Ramos (cell line): ENCODE results near the gene ZNF577.
"Not testable (repeated sequence)": the region's sequence is repeated elsewhere in the genome, so short reads cannot be mapped to it uniquely, and the experiment has no call there.

ENCODE experiments used
- in situ Hi-C: fragments of 300-500 bp; cut with MboI; formaldehyde crosslinking; loops from one replicate; pipeline ENCODE4 v1.14.3; 2022; ENCODE audit warnings: low sequenced_read_pairs; ENCODE audit not compliant: unreplicated experiment

Gene ZNF577

DNA sequence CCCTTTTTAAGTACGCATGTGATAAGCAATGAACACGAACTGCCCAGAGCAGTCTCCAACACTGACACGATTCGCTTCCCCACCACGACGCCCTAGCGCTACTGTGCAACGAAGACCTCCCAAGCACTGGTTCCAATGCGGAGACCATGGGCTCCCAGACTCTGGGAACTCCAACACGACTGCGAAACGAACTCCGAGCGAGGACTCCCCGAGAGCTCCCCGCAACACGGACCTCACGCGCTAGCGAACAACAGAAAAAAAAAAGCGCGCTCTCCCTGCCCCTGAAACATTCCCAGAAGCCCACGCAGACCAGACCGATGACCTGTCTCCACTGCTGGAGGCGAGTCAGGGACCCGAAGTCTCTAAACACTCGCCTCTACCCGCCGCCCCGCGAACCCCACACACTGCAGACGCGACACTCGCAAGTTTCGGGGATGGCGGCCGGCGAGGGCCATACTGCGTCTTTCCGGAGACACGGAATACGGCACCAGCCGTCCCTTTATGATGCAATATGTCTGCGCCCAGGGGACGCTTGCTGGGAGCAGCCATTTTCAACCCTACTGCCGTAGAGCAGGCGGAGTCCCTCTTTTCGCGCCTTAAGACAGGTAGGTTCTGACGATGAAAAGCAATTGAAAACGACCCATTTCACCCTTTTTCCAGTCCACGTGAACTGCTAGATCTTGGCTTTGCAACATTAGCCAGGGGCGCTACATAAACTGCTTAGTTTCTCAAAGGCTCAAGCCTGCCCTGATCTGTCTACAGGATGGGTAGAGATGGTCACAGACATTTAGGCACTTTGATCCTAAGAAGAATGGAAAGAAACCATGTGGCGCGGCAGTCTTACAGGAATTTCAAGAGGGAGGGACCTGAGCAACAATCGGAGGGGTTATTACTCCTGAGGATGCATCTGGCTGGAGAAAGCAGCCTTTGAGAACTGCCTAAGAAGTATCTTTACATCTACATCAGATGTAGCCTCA, at the start of gene ZNF577:
ZNF577 (minus strand) TSS at position 430 of the 977 bp plus-strand sequence. CDS start 7,569 bp downstream, outside the sequence.
- in situ Hi-C loops, result no loop called here

DNA sequence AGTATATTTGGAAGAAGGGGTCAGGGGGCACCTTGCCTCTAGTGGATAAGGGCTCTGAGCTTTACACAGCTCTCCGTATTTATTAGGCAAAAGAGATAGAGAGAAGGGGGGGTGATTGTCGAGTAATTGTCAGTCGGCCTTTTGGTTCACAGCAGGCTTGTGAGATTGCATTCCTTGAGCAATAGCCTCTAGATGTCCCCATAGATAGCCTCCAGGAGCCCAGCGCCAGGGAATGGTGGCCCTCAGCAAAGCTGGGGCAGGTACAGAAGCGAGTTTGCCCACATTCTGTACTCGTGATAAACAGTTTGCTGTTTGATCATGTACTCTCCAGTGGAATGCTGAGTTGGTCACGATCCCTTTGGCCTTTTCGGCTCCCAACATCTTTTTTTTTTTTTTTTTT, 44.2 kb upstream of the ZNF577 start:
- in situ Hi-C loops, result no loop called here

- in situ Hi-C loops, result no loop called here
Observed at GRCh38 chr19:51927859-51928258, 40.1 kb upstream of the ZNF577 start.

DNA sequence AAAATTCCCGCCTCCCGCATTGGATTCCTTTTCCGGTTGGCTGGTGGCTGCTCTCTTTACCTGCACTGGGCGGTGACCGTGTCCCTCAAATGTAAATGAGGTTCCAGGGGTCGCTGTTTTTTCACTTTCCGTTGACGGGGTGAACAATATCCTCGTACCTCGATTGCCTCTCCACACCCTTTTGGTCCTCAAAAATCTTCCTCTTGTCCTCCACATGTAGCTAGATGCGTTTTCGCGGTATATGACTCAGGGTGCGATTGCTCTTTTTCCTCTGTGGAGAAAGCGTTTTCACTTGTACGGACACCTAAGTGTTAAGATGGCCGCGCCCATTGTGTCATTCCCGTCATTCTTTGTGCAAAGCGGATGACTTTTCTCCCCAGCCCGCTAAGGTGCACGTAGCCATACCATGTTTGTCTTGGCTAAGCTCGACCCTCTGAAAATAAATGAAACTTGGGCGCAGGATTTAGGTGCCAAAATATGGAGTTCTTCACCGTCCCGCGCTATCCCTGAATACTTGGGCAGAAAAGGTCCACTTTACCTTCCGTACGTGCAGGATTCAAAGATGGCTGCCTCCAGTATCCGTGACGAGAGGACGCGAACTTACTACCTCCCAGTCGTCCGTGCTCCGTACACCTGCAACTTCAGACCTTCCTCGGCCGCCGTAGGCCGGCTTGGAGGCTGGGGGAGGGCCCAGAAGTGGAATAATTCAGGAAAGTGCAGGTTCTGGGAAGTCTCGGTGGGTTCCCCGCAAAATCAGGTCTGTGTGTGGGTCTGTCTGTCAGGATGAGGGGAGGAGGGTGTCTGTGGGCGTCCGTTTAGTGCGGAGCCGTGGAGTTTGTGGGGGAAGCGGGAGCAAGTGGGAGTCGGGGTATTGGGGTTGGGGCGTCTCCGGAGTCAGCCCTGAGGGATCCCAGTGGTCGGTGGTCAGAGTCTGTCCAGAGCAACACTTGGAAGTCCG, 39.3 kb upstream of the ZNF577 start, which contains the start of gene ZNF613:
ZNF613 (plus strand) TSS at position 689 of the 958 bp plus-strand sequence. CDS start 8,749 bp downstream, outside the sequence.
- in situ Hi-C loops, result no loop called here

DNA sequence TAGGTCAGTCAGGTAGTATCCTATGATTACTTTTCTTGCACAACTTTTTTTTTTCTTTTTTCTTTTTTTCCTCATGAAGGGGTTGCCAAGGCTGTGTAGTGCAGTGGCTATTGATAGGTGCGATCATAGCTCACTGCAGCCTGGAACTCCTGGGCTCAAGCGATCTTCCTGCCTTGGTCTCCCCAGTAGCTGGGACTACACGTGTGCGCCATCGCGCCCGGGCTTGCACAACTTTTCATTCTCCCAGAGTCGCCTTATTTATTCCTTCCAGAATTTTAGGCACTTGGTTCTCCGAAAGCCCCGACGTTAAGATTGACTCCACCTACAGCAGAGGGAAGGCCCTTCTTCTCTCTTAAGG, 38.7 kb upstream of the ZNF577 start:
- in situ Hi-C loops, result no loop called here

DNA sequence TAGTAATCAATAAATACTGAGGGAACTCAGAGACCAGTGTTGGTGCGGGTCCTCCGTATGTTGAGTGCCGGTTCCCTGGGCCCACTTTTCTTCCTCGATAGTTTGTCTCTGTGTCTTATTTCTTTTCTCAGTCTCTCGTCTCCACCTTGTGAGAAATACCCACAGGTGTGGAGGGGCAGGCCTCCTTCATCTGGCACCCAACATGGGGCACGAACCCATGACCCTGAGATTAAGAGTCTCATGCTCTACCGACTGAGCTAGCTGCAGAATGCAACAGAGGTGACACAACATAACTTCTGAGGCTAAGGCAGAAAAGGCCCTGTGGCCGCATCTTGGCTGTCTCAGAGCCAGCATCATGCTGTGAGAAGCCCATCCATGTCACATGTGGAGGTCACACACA, 34.2 kb upstream of the ZNF577 start:
- in situ Hi-C loops, result no loop called here

- in situ Hi-C loops, result no loop called here
Observed at GRCh38 chr19:51919606-51920005, 31.9 kb upstream of the ZNF577 start.

GRCh38 chr19:51916167-51916566, 28.4 kb upstream of the ZNF577 start:
- in situ Hi-C loops, result no loop called here

- in situ Hi-C loops, result no loop called here
Observed at GRCh38 chr19:51915324-51915867, 27.6 kb upstream of the ZNF577 start.

- in situ Hi-C loops, result not testable (repeated sequence)
Observed at GRCh38 chr19:51907981-51908380, 20.2 kb upstream of the ZNF577 start.

GRCh38 chr19:51906108-51906507, 18.4 kb upstream of the ZNF577 start:
- in situ Hi-C loops, result not testable (repeated sequence)

GRCh38 chr19:51905639-51906038, 17.9 kb upstream of the ZNF577 start:
- in situ Hi-C loops, result not testable (repeated sequence)

DNA sequence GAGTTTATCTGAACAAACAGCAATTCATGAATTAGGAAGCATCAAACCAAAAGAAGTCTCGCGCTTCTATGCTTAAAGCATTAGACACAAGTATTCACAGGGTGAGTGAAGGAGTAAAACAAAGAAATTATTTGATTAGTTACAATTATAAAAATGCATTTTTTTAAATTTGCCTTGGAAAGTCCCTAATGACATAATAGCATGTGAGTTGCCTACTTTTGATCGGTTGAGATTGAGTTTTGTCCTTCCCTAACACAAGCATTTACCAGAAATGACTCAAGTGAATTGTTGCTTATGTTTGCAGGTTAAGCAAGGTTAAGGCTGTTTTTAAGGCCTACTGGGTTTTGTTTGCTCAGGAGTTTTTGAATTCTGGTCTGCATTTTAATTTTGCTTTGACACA, 17.5 kb upstream of the ZNF577 start:
- in situ Hi-C loops, result no loop called here

GRCh38 chr19:51904331-51905165, 16.8 kb upstream of the ZNF577 start, which contains the start of gene ZNF649:
TSS of gene ZNF649 (minus strand) at chr19:51905017. CDS start at chr19:51900107, 4,910 bp downstream.
- in situ Hi-C loops, result no loop called here

- in situ Hi-C loops, result no loop called here
Observed at GRCh38 chr19:51903192-51903591, 15.4 kb upstream of the ZNF577 start.

GRCh38 chr19:51901860-51902259, 14.1 kb upstream of the ZNF577 start:
- in situ Hi-C loops, result no loop called here

GRCh38 chr19:51891193-51891747, 3.5 kb upstream of the ZNF577 start:
- in situ Hi-C loops, result no loop called here

DNA sequence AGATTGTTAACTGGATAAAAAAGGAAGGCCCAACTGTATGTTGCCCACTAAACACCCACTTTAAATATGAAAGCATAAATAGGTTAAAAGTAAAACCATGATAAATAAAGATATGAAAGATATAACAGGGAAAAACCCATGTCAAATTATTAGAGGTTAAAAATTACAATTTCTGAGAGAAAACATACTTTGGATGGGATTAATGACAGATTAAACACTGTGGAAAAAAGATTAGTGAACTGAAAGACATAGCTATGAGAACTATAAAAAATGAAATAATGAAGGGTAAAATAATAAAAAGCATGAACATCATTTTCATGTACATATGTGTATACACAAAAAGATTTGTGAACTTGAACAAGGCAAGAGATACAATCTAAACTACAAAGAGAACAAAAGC, 2.2 kb upstream of the ZNF577 start:
- in situ Hi-C loops, result no loop called here

DNA sequence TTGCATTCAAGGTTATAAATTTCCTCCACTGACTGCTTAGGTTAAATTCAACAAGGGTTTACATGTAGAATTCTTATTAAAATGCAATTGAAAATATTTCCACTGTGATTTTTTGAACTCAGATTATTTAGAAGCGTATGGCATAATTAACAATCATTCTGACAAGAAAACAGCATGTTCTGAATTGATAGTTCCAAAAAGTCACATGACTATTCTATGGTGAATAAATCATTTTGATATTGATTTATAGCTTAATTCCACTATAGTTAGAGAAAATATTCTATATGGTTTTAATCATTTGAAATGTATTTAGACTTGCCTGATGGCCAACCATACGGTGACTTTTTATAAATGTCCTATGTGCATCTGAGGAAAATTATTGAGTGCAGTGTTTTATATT, 3.0 kb downstream of the ZNF577 start:
- in situ Hi-C loops, result no loop called here
